Heart left ventricle (tissue), 16 donors: ENCODE measurements around the gene ZDHHC14. TPM values are rescaled to one million over a fixed set of nuclear protein-coding genes. Genes with fewer than 3 reads are reported as not detected.

Experiments
- ATAC-seq, 4 donors: fragments of 200-7000 bp; cut with Tn5 transposase; one replicate each; pipeline ENCODE4 v1.9.1; 2020 to 2022; ENCODE audit warnings: moderate library complexity in 4 of 4, mild to moderate bottlenecking in 3 of 4, moderate number of reproducible peaks in 1 of 4
- DNase-seq, 5 donors: peaks; one replicate each; pipeline ENCODE4 v3.0.0-alpha.2; 2020
- H3K27ac ChIP-seq, 12 donors: fragments of 200-600 bp; sonication (generic) in 4 of 12; one replicate each; pipeline versions ENCODE4 v1.5.0 to v1.8.0; 2016 to 2022; ENCODE audit warnings: mild to moderate bottlenecking in 2 of 12
- H3K27me3 ChIP-seq, 9 donors: fragments of 200-600 bp; sonication (generic) in 2 of 9; one replicate each; pipeline versions ENCODE4 v1.5.1 to v1.8.0; 2016 to 2022; ENCODE audit warnings: mild to moderate bottlenecking in 3 of 9
- H3K36me3 ChIP-seq, 9 donors: fragments of 200-600 bp; sonication (generic) in 2 of 9; one replicate each; pipeline versions ENCODE4 v1.5.0 to v1.8.0; 2018 to 2022; ENCODE audit warnings: mild to moderate bottlenecking in 2 of 9
- H3K4me1 ChIP-seq, 12 donors: fragments of 200-600 bp; sonication (generic) in 4 of 12; one replicate each; pipeline versions ENCODE4 v1.5.0 to v1.8.0; 2016 to 2022; ENCODE audit warnings: mild to moderate bottlenecking in 3 of 12
- H3K4me3 ChIP-seq, 12 donors: fragments of 200-600 bp; sonication (generic) in 4 of 12; one replicate each; pipeline versions ENCODE4 v1.5.0 to v1.8.0; 2017 to 2022; ENCODE audit warnings: mild to moderate bottlenecking in 9 of 12, moderate library complexity in 4 of 12
- H3K9me3 ChIP-seq, 12 donors: fragments of 200-600 bp; sonication (generic) in 4 of 12; one replicate each; pipeline versions ENCODE4 v1.5.0 to v1.8.0; 2016 to 2022; ENCODE audit warnings: mild to moderate bottlenecking in 1 of 12
- CTCF ChIP-seq, 12 donors: fragments of 200-600 bp; sonication (generic) in 4 of 12; IDR thresholded peaks; one replicate each; pipeline versions ENCODE4 v1.5.0 to v1.8.0; 2018 to 2022; ENCODE audit warnings: antibody characterized with exemption in 12 of 12, mild to moderate bottlenecking in 5 of 12
- POLR2A ChIP-seq, 2 donors: fragments of 450-650 bp; IDR thresholded peaks; one replicate each; pipeline ENCODE4 v1.6.1; 2017; ENCODE audit warnings: antibody characterized with exemption in 2 of 2, mild to moderate bottlenecking in 2 of 2, moderate library complexity in 2 of 2
- WGBS, 4 donors: extraction: QIAGEN DNeasy Blood & Tissue Kit in 2 of 4; methylation state at CpG; one replicate each; pipeline versions ENCODE4 v1.1.5 to v1.1.7; 2013 to 2018; 5-methylcytosine and 5-hydroxymethylcytosine counted together
- intact Hi-C, 10 donors: fragments of 100-400 bp; cut with DNase I; formaldehyde crosslinking; loops; one replicate each; pipeline versions ENCODE4 v1.11.1 to v1.14.2; 2022
- polyA plus RNA-seq, 2 donors: library from polyadenylated mRNA; stranded (reverse); fragments of 200-250 nt; gene quantifications; one replicate each; pipeline ENCODE4 v1.2.3, GENCODE V29; 2013
- total RNA-seq, 9 donors: library from RNA; depleted of rRNA in 2 of 9; stranded (reverse); fragments of >200 nt in 2 of 9; fragmentation: NEBNext Ultra II Directional in 3 of 9; extraction: Animal tissue kit (Norgen Biotek cat#: 25700) in 3 of 9; gene quantifications; one replicate each; pipeline versions ENCODE4 v1.1.0 to v1.2.4, GENCODE V29; 2016 to 2023
- donor health status: ischemic (EF 13 %, LVEDD 7.1; RV severe dilation, severe dysfunction).
- donor health status: healthy with polysubstance abuse.
- donor health status: DM: no; HTN: yes; CAD: no.
- donor health status: DM: no; HTN: no; CAD: no.
- donor health status: ischemic (EF 25% LVEDD 6.9; RV normal size, moderate dysfunction).
- donor health status: ischemic (EF 25% LVEDD 5.7; RV mildly dilated, moderate dysfunction).
- donor health status: healthy.
- donor health status: DM: yes; HTN: yes; CAD: no.
- donor health status: ischemic (EF 35%, LVEDD 5.7; RV mildly dilated, moderate dysfunction).
- donor health status: nonischemic (EF 11% LVEDD 7.7; RV severe dilation, severe dysfunction).
- donor health status: DM: yes; HTN: yes; CAD: no.
- donor health status: PGD.
- donor health status: ischemic (EF 29% LVEDD 5.4; RV normal size, mild dysfunction).
- donor health status: nonischemic (EF 23%, LVEDD 6.1; RV moderate dilation, normal function).

Gene ZDHHC14
- total and polyA plus RNA-seq, 11 donors: 7.0 to 25.8 (median 15.4) TPM

- no peak overlapping the region for H3K4me3 ChIP-seq
- WGBS, 4 donors: 82 to 86% (median 84%) methylated on average over 5 of the region's 5 CpGs
- DNase-seq (no peak), ATAC-seq (no peak)
- H3K9me3 ChIP-seq: no peaks in the 10 kb centered on the region
- TF ChIP-seq POLR2A (IDR thresholded peaks at IDR 0.05) (no peak), CTCF (IDR thresholded peaks at IDR 0.05) (no peak)
- H3K27me3 ChIP-seq: no peaks in the 10 kb centered on the region
- H3K4me1 ChIP-seq: no peaks in the 10 kb centered on the region
- H3K27ac ChIP-seq: no peak overlapping the region
- peaks cover 0 to 22% (median 0%) of the 10 kb centered on the region in 9 donors for H3K36me3 ChIP-seq
- intact Hi-C loops: no loop called here
Measured at GRCh38 chr6:157632821-157633220, 251.8 kb downstream of the ZDHHC14 start.

GRCh38 chr6:157634546-157634945, 253.6 kb downstream of the ZDHHC14 start:
- WGBS, 4 donors: 89 to 95% (median 93%) methylated on average over 8 of the region's 8 CpGs
- ATAC-seq (no peak), DNase-seq (no peak)
- intact Hi-C loops: no loop called here
- Histone ChIP-seq H3K4me3 (no peak overlapping the region), H3K9me3 (no peaks in the 10 kb centered on the region), H3K27ac (no peak overlapping the region), H3K4me1 (peaks cover 0 to 3% (median 0%) of the 10 kb centered on the region in 12 donors), H3K36me3 (peaks cover 0 to 22% (median 0%) of the 10 kb centered on the region in 9 donors), H3K27me3 (no peaks in the 10 kb centered on the region)
- no peak for TF ChIP-seq CTCF (IDR thresholded peaks at IDR 0.05)
- no peak for TF ChIP-seq POLR2A (IDR thresholded peaks at IDR 0.05)

- DNase-seq (no peak), ATAC-seq (no peak)
- intact Hi-C loops: no loop called here
- H3K9me3 ChIP-seq: no peaks in the 10 kb centered on the region
- H3K4me3 ChIP-seq: no peak overlapping the region
- peaks cover 0 to 22% (median 0%) of the 10 kb centered on the region in 9 donors for H3K36me3 ChIP-seq
- peaks cover 0 to 3% (median 0%) of the 10 kb centered on the region in 12 donors for H3K4me1 ChIP-seq
- TF ChIP-seq CTCF (IDR thresholded peaks at IDR 0.05) (no peak), POLR2A (IDR thresholded peaks at IDR 0.05) (no peak)
- 86 to 93% (median 87%) methylated on average over 23 of the region's 23 CpGs for WGBS, 4 donors
- H3K27me3 ChIP-seq: no peaks in the 10 kb centered on the region
- no peak overlapping the region for H3K27ac ChIP-seq
Measured at GRCh38 chr6:157635388-157636244, 254.6 kb downstream of the ZDHHC14 start.

GRCh38 chr6:157637516-157637915, 256.5 kb downstream of the ZDHHC14 start:
- TF ChIP-seq CTCF (IDR thresholded peaks at IDR 0.05) (no peak), POLR2A (IDR thresholded peaks at IDR 0.05) (no peak)

More at GRCh38 chr6:157637516-157637915, 256.5 kb downstream of the ZDHHC14 start:
- WGBS, 4 donors: 87 to 93% (median 91%) methylated on average over 5 of the region's 5 CpGs
- peaks cover 0 to 22% (median 0%) of the 10 kb centered on the region in 9 donors for H3K36me3 ChIP-seq
- DNase-seq (no peak), ATAC-seq (no peak)
- no peaks in the 10 kb centered on the region for H3K27me3 ChIP-seq
- no peak overlapping the region for H3K27ac ChIP-seq
- H3K9me3 ChIP-seq: no peaks in the 10 kb centered on the region
- peaks cover 0 to 3% (median 0%) of the 10 kb centered on the region in 12 donors for H3K4me1 ChIP-seq
- no peak overlapping the region for H3K4me3 ChIP-seq
- intact Hi-C loops: no loop called here
